A549 (cell line): ENCODE results near the gene HCN2.

Experiments used
- CHD2 ChIP-seq: fragments of 150-350 bp; IDR thresholded peaks from 2 replicates; pipeline ENCODE4 v1.6.1; 2014; ENCODE audit warnings: low read length; ENCODE audit not compliant: partially characterized antibody
- CTCF ChIP-seq: fragments of >200 bp; sonication (Bioruptor Twin); formaldehyde crosslinking; IDR thresholded peaks from 3 replicates; pipeline ENCODE4 v1.5.1; 2016
- ESRRA ChIP-seq: fragments of 150-350 bp; IDR thresholded peaks from 2 replicates; pipeline ENCODE4 v1.6.1; 2014; ENCODE audit warnings: mild to moderate bottlenecking, low read length, borderline replicate concordance
- GATA3 ChIP-seq: IDR thresholded peaks from 2 replicates; pipeline ENCODE4 v1.6.1; 2012; ENCODE audit warnings: borderline replicate concordance
- MYC ChIP-seq: IDR thresholded peaks from 2 replicates; pipeline ENCODE4 v1.6.1; 2012; ENCODE audit warnings: mild to moderate bottlenecking, inconsistent platforms, low read length, improper control_type of control experiment, borderline replicate concordance
- NFE2L2 ChIP-seq: fragments of 150-350 bp; conservative IDR thresholded peaks from 2 replicates; pipeline ENCODE4 v1.6.1; 2014; ENCODE audit warnings: low read length
- POLR2AphosphoS2 ChIP-seq: conservative IDR thresholded peaks from 2 replicates; pipeline ENCODE4 v1.6.1; 2012; ENCODE audit warnings: low read length, improper control_type of control experiment, inconsistent platforms
- RAD21 ChIP-seq, 2 experiments: fragments of >200 bp in 1 of 2; sonication (Bioruptor Twin) in 1 of 2; formaldehyde crosslinking in 1 of 2; IDR thresholded peaks in 1 of 2; conservative IDR thresholded peaks in 1 of 2; 2 replicates in 1 of 2; 3 replicates in 1 of 2; pipeline ENCODE4 v1.6.1; 2012 to 2018; ENCODE audit warnings: inconsistent platforms in 1 of 2
- RNF2 ChIP-seq: fragments of 200-600 bp; sonication (generic); IDR thresholded peaks from 2 replicates; pipeline ENCODE4 v1.6.1; 2016; ENCODE audit warnings: low read depth, mild to moderate bottlenecking, antibody characterized with exemption, moderate library complexity, borderline replicate concordance
- USF2 ChIP-seq: fragments of 450-650 bp; IDR thresholded peaks from 2 replicates; pipeline ENCODE4 v1.6.1; 2014; ENCODE audit warnings: antibody characterized with exemption
- ZFP36 ChIP-seq: fragments of 450-650 bp; IDR thresholded peaks from 2 replicates; pipeline ENCODE4 v1.6.1; 2014; ENCODE audit warnings: borderline replicate concordance; ENCODE audit not compliant: partially characterized antibody

GRCh38 chr19:580274-580835 is 9.3 kb upstream of the HCN2 start:
- TF ChIP-seq POLR2AphosphoS2 (no peak), ZFP36 (no peak), RNF2 (no peak), NFE2L2 (no peak), USF2 (no peak), ESRRA (no peak), CTCF (no peak), GATA3 (no peak), RAD21 (conservative IDR thresholded peaks at IDR 0.05 in 1 of 2, IDR thresholded peaks at IDR 0.05 in 1 of 2) (no peak), MYC (no peak), CHD2 (no peak)
